ENCODE measurements around the gene MPHOSPH9. TPM values are rescaled to one million over a fixed set of nuclear protein-coding genes. Genes with fewer than 3 reads are reported as not detected.

Gene MPHOSPH9
- total and polyA plus RNA-seq, 7 donors, result 4.2 to 47.6 (median 17.4) TPM

GRCh38 chr12:123233505-123234308, 766 bp upstream of the MPHOSPH9 start:
- Histone ChIP-seq H3K4me1 (peaks cover 0 to 50% (median 26%) of the 10 kb centered on the region in 4 donors), H3K27me3 (no peaks in the 10 kb centered on the region), H3K9me3 (no peaks in the 10 kb centered on the region), H3K36me3 (no peaks in the 10 kb centered on the region), H3K27ac (peak overlapping the region; percentile 90 to 95 (median 93)), H3K4me3 (peak overlapping the region; percentile 59 to 94 (median 86))
- WGBS, 2 donors, result 3 to 6% methylated on average over 42 of the region's 42 CpGs
- intact Hi-C loops (cut with DNase I), result loop anchor here (1.0 to 5.0 kb wide), 4 partner anchors 81 to 349 kb away; partner anchors contain the start of genes OGFOD2, PITPNM2 and TMED2
- no peak for DNase-seq
- no peak for TF ChIP-seq CTCF (IDR thresholded peaks at IDR 0.05)
- peak; percentile 5 to 66 for TF ChIP-seq POLR2A (IDR thresholded peaks at IDR 0.05)

GRCh38 chr12:123232472-123232806, 502 bp downstream of the MPHOSPH9 start:
- H3K27ac ChIP-seq, result peak overlapping the region; percentile 90 to 95 (median 93)
- no peaks in the 10 kb centered on the region for H3K9me3 ChIP-seq
- TF ChIP-seq CTCF (IDR thresholded peaks at IDR 0.05), result no peak
- no peak for TF ChIP-seq EP300 (IDR thresholded peaks at IDR 0.05)
- TF ChIP-seq POLR2AphosphoS5 (IDR thresholded peaks at IDR 0.05), result no peak
- no peak for TF ChIP-seq POLR2A (IDR thresholded peaks at IDR 0.05)
- DNase-seq, result no peak
- H3K36me3 ChIP-seq, result no peaks in the 10 kb centered on the region
- intact Hi-C loops (cut with DNase I), result loop anchor here (2.0 to 5.0 kb wide), 3 partner anchors 80 to 350 kb away; partner anchors contain the start of genes OGFOD2, PITPNM2 and TMED2
- no peaks in the 10 kb centered on the region for H3K27me3 ChIP-seq
- peaks cover 0 to 37% (median 21%) of the 10 kb centered on the region in 4 donors for H3K4me1 ChIP-seq
- peak overlapping the region; percentile 59 to 94 (median 86) for H3K4me3 ChIP-seq
- whole genome bisulfite sequencing, 2 donors, result 1% methylated on average over 15 of the region's 15 CpGs

GRCh38 chr12:123231931-123232330, 1.0 kb downstream of the MPHOSPH9 start:
- Histone ChIP-seq H3K9me3 (no peaks in the 10 kb centered on the region), H3K36me3 (no peaks in the 10 kb centered on the region), H3K4me1 (peaks cover 0 to 35% (median 21%) of the 10 kb centered on the region in 4 donors), H3K27ac (peak overlapping the region; percentile 90 to 95 (median 93)), H3K4me3 (peak overlapping the region; percentile 59 to 94 (median 86)), H3K27me3 (no peaks in the 10 kb centered on the region)
- intact Hi-C loops (cut with DNase I), result loop anchor here (2.0 to 5.0 kb wide), 3 partner anchors 80 to 350 kb away; partner anchors contain the start of genes OGFOD2, PITPNM2 and TMED2
- TF ChIP-seq POLR2A (IDR thresholded peaks at IDR 0.05) (no peak), POLR2AphosphoS5 (IDR thresholded peaks at IDR 0.05) (no peak), CTCF (IDR thresholded peaks at IDR 0.05) (no peak), EP300 (IDR thresholded peaks at IDR 0.05) (no peak)
- DNase-seq, result no peak
- WGBS, 2 donors, result 24 to 28% methylated on average over 5 of the region's 5 CpGs

GRCh38 chr12:123229051-123229450, 3.9 kb downstream of the MPHOSPH9 start:
- no peak overlapping the region for H3K27ac ChIP-seq
- H3K4me3 ChIP-seq, result no peak overlapping the region
- no peak for TF ChIP-seq CTCF (IDR thresholded peaks at IDR 0.05)
- TF ChIP-seq EP300 (IDR thresholded peaks at IDR 0.05), result no peak
- no peak for TF ChIP-seq POLR2A (IDR thresholded peaks at IDR 0.05)
- no peak for TF ChIP-seq POLR2AphosphoS5 (IDR thresholded peaks at IDR 0.05)
- H3K4me1 ChIP-seq, result peaks cover 0 to 17% (median 11%) of the 10 kb centered on the region in 4 donors
- intact Hi-C loops (cut with DNase I), result no loop called here
- no peaks in the 10 kb centered on the region for H3K27me3 ChIP-seq
- no peaks in the 10 kb centered on the region for H3K9me3 ChIP-seq
- peaks cover 0 to 6% (median 0%) of the 10 kb centered on the region in 4 donors for H3K36me3 ChIP-seq
- DNase-seq, result no peak
- 54 to 78% methylated on average over 3 of the region's 3 CpGs for WGBS, 2 donors

All from sigmoid colon (tissue), 7 donors.